Lung (tissue), 12 donors: ENCODE results near the gene EVX1. TPM values are rescaled to one million over a fixed set of nuclear protein-coding genes. Genes with fewer than 3 reads are reported as not detected.

Experiments
- ATAC-seq: fragments of 200-7000 bp; cut with Tn5 transposase; one replicate; pipeline ENCODE4 v1.9.1; 2020; ENCODE audit warnings: moderate number of reproducible peaks; ENCODE audit not compliant: insufficient read depth, low FRiP score
- DNase-seq, 3 donors: peaks; one replicate each; pipeline ENCODE4 v3.0.0-alpha.2; 2013 to 2017
- H3K27ac ChIP-seq, 2 donors: one replicate each; pipeline ENCODE4 v1.5.1; 2013; ENCODE audit warnings: mild to moderate bottlenecking in 2 of 2, moderate library complexity in 2 of 2, control low read depth in 1 of 2, inconsistent platforms in 1 of 2, low read depth in 1 of 2, low read length in 1 of 2
- H3K27me3 ChIP-seq, 3 donors: one replicate each; pipeline ENCODE4 v1.5.1; 2013; ENCODE audit warnings: low read length in 2 of 3; ENCODE audit not compliant: control insufficient read depth in 3 of 3, insufficient read depth in 3 of 3
- H3K36me3 ChIP-seq, 4 donors: one replicate each; pipeline ENCODE4 v1.5.1; 2013; ENCODE audit warnings: low read length in 4 of 4, mild to moderate bottlenecking in 1 of 4, moderate library complexity in 1 of 4; ENCODE audit not compliant: control insufficient read depth in 4 of 4, insufficient read depth in 4 of 4
- H3K4me1 ChIP-seq, 5 donors: one replicate each; pipeline ENCODE4 v1.5.1; 2013; ENCODE audit warnings: low read length in 5 of 5, mild to moderate bottlenecking in 2 of 5, moderate library complexity in 1 of 5; ENCODE audit not compliant: control insufficient read depth in 5 of 5, insufficient read depth in 5 of 5
- H3K4me3 ChIP-seq: one replicate; pipeline ENCODE4 v1.5.1; 2013; ENCODE audit warnings: mild to moderate bottlenecking, control low read depth, moderate library complexity
- H3K9ac ChIP-seq, 2 donors: one replicate each; pipeline ENCODE4 v1.5.1; 2013; ENCODE audit warnings: low read length in 2 of 2, control low read depth in 1 of 2; ENCODE audit not compliant: insufficient read depth in 1 of 2
- H3K9me3 ChIP-seq, 4 donors: one replicate each; pipeline ENCODE4 v1.5.1; 2013; ENCODE audit warnings: low read length in 3 of 4, mild to moderate bottlenecking in 1 of 4, moderate library complexity in 1 of 4; ENCODE audit not compliant: control insufficient read depth in 4 of 4, insufficient read depth in 3 of 4
- CTCF ChIP-seq: IDR thresholded peaks from 2 replicates; pipeline ENCODE4 v1.5.1; 2012; ENCODE audit warnings: mild to moderate bottlenecking; ENCODE audit errors: control extremely low read depth, extremely low read depth
- WGBS, 2 donors: extraction: QIAGEN DNeasy Blood & Tissue Kit; methylation state at CpG; one replicate each; pipeline ENCODE4 v1.1.7; 2013; 5-methylcytosine and 5-hydroxymethylcytosine counted together
- polyA plus RNA-seq, 2 donors: library from polyadenylated mRNA; stranded (reverse); fragments of 200-250 nt; gene quantifications; one replicate each; pipeline ENCODE4 v1.2.1, GENCODE V29; 2013
- total RNA-seq, 2 donors: library from RNA; depleted of rRNA in 1 of 2; stranded (reverse); fragments of >200 nt in 1 of 2; gene quantifications; one replicate each; pipeline ENCODE4 v1.2.1, GENCODE V29; 2014 to 2021
- donor health status: control.
- donor health status: control.
- donor health status: Bipolar disorder and iron deficiency.
- donor health status: healthy.
- donor health status: DM: yes; HTN: yes; CAD: no.

Gene EVX1
- total and polyA plus RNA-seq, 4 donors, result not detected

DNA sequence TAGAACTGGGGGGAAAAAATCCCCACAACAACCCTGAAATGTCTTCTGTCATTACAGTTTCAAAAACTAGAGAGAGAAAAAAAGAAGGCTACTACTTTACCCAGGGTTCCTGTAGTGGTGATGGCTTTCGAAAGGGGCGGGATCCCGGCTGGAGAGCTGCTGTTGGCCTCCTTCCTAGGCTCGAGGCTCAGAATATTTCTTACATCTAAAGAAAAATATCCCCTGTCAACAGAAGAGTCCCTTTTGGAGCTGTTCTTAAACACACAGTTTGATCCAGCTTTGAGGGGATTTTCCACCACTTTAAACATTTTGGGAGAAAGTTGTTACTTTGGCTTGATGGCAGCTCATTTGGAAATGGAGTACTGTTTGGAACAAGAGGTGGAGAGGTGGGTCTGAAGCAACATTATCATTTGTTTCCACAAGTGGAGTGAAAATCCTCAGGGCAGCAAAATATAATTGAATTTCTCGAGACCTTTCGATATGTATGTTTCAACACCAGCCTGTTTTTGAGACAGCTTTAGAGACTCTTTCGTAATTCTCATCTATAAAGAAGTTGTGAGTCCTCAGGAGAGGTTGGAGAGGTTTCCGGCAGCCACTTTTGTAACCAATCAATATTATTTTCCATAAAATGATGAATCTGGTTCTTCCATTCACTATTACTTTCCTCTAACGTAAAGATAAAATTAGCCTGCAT is 47.8 kb upstream of the EVX1 start:
- Histone ChIP-seq H3K9ac (no peak overlapping the region), H3K36me3 (no peaks in the 10 kb centered on the region), H3K27ac (no peak overlapping the region), H3K27me3 (peaks cover 3 to 91% (median 90%) of the 10 kb centered on the region in 3 donors), H3K4me3 (no peak overlapping the region), H3K9me3 (peaks cover 0 to 5% (median 0%) of the 10 kb centered on the region in 4 donors), H3K4me1 (peaks cover 0 to 25% (median 7%) of the 10 kb centered on the region in 5 donors)
- DNase-seq (peak in 2 of 3 donors; percentile 10 to 19), ATAC-seq (no peak)
- no peak for TF ChIP-seq CTCF
- WGBS, 2 donors, result 33 to 38% methylated on average over 9 of the region's 9 CpGs

GRCh38 chr7:27196287-27196767 is 46.3 kb upstream of the EVX1 start:
- H3K27ac ChIP-seq, result no peak overlapping the region
- TF ChIP-seq CTCF, result peak; percentile 48
- H3K27me3 ChIP-seq, result peaks cover 3 to 88% (median 85%) of the 10 kb centered on the region in 3 donors
- no peaks in the 10 kb centered on the region for H3K36me3 ChIP-seq
- 1 to 2% methylated on average over 6 of the region's 6 CpGs for WGBS, 2 donors
- ATAC-seq (no peak), DNase-seq (peak; percentile 83 to 87 (median 86))
- H3K9me3 ChIP-seq, result peaks cover 0 to 9% (median 0%) of the 10 kb centered on the region in 4 donors
- peaks cover 0 to 37% (median 7%) of the 10 kb centered on the region in 5 donors for H3K4me1 ChIP-seq
- no peak overlapping the region for H3K9ac ChIP-seq
- H3K4me3 ChIP-seq, result no peak overlapping the region

GRCh38 chr7:27197137-27198042 is 45.2 kb upstream of the EVX1 start:
- peaks cover 0 to 34% (median 7%) of the 10 kb centered on the region in 5 donors for H3K4me1 ChIP-seq
- peak in 2 of 3 donors; percentile 10 to 55 for DNase-seq
- TF ChIP-seq CTCF, result no peak
- H3K9ac ChIP-seq, result no peak overlapping the region
- H3K27ac ChIP-seq, result no peak overlapping the region
- 20 to 21% methylated on average over 18 of the region's 18 CpGs for WGBS, 2 donors
- H3K27me3 ChIP-seq, result peaks cover 0 to 88% (median 86%) of the 10 kb centered on the region in 3 donors
- H3K36me3 ChIP-seq, result no peaks in the 10 kb centered on the region
- peaks cover 0 to 12% (median 0%) of the 10 kb centered on the region in 4 donors for H3K9me3 ChIP-seq
- ATAC-seq, result no peak
- no peak overlapping the region for H3K4me3 ChIP-seq
